NCI-H187 (cell line): ENCODE measurements around the gene KCNJ9.

Experiments
- DNase-seq, 2 experiments: peaks; one replicate each; lab custom pipeline; 2025; lab: John Stamatoyannopoulos, UW

KCNJ9 gene

DNA sequence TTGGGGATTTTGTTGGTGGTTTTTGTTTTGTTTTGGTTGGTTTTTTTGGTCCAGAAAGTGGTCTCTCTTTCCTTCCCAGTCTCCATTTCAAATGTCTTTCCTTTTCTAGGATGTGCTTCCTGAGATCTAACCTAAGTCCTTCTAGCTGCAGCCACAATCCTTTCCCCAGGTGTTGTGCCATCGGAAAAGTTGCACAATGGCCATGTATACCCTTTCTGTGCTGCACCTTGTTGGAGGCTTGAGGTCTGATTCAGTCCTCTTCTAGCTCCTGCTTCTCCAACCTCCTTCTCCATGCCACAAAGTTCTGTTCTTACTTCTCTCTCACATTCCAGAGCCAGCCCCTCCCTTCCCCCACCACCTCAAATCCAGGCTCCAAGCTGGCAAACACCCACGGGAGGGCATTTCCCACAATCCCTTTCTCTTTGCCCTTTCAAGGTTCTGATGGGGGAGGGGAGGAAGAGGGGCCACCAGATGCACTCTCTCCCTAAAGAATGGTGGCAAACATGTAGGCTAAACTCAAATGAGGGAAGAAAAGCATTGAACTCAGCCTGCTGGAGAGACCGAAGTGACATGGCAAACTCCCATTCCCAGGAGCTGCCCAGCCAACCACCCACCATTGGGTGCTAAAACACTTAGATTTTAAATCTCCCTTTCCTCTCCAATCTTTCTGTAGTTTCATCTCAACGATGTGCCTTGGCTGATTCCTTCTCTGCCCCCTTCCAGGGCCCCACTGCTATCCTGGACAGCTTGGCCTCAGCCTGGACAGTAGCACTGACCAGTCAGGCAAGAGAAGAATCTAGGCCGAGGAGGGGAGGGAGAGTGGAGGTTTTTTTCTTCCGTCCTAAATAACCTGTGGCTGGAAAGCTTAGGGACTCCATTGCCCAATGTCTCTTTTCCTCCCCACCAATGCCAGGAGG is 14.3 kb upstream of the KCNJ9 start:
- DNase-seq, result no peak

DNA sequence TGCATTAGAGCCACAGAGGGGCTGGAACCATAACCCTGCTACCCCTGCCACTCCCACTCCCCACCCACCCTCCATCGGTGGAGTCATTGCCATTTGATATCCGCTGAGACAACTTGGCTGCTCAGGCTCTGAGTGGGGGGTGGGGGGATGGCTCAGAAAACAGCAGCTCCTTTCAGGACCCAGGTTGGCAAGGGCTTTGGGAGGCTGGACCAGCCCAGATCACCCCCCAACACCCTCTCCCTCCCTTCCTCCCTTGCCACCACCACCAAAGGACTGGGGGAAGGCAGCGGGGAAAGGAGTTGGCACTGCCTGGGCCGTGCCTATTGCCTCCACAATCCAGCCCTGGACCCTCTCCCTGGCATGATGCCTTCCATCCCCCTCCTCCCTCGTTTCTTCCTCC is 13.1 kb upstream of the KCNJ9 start:
- DNase-seq, result no peak

- DNase-seq, result no peak
Observed at GRCh38 chr1:160069460-160070231, 11.7 kb upstream of the KCNJ9 start, which contains the start of gene KCNJ10. Gene KCNJ10 (minus strand): TSS chr1:160070160. CDS start chr1:160042532, 27,628 bp downstream.

GRCh38 chr1:160070243-160071163 is 10.8 kb upstream of the KCNJ9 start:
- DNase-seq, result peak in 1 of 2 experiments; percentile 59

GRCh38 chr1:160071289-160071688 is 10.0 kb upstream of the KCNJ9 start:
- DNase-seq, result no peak

DNA sequence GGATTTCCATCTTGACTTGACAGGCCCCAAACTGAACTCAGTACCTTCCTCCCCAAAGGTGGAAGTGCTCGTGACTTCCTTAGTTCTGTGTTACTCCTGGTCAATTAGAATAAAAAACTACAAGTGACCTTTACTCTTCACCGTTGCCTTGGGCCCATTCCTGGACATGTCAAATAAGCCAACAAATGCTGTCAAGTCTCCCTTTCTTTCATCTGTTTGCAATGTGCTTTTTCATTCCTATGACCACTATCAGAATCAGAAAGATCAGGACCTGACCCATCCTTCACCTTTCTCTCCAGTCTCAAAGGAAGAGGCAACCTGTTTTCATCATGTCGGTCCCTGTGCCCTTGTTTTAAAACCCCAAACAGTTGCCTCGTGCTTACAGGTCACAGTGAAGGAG is 6.5 kb upstream of the KCNJ9 start:
- DNase-seq, result no peak

- no peak for DNase-seq
Observed at GRCh38 chr1:160075836-160076235, 5.5 kb upstream of the KCNJ9 start.

DNA sequence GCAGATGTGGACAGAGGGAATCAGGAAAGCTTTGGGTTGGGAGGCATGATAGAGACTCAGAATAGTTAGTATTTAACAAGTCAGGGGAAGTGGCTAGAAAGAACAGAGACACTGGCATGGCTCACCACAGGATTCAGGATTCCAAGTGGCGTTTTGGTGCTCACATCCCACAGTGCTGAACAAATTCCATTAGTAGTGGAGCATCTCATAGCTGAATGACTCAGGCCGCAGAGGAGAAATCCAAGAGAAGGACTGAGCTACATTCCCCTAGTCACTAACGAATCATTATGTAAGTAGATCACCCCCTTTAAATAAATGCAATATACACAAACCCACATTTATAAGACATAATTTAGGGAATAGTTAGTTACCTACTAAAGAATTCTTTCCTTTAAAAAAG is 5.0 kb upstream of the KCNJ9 start:
- no peak for DNase-seq

DNA sequence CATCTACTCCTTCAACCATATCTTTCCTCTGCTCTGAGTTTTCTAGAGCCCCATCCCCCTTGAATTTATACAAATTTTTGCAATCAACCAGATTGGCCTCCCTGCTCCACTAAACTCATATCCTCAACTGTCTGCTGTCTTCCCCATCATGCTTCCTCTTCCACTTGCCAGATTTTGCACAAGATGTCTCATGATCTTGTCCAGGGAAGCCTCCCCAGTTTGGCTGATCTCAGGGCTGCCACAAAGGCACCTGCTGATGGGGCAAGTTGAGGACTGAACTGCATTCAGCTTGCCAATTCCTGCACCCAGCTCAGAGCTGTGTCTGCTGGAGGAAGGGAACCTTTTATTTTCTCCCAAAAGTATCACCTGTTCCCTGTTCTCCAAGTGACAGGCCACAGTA is 3.9 kb upstream of the KCNJ9 start:
- DNase-seq, result no peak

DNA sequence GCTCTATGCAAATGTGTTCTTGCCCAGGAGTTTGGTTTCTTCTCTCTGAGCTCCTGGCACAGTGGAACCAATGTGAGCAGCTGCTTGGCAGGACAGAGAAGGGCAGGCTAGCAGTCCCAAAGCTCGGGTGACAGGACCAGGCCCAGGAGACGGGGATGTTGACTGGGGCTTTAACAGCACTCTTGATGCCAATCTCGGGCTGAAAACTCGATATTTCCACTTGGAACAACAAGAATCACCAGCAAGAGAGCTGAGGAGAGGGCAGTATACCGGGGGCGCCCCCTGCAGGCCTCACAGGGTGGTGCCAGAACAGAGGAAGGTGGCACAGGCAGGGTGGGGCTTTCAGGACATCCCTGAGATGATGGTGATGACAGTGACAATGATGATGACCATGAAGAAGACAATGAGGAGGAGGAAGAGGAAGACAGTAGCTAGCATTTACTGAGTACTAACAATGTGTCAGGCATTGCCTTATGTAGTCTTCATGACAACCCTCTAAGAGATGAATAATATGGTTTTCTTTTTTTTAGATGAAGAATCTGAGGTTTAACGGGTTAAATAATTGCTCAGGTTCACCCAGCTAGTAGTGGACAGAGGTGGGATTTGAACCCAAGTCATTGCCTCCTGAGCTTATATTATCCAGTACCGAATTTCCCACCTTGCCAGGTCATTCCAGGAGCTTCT is 2.7 kb upstream of the KCNJ9 start:
- peak; percentile 29 to 31 for DNase-seq

DNA sequence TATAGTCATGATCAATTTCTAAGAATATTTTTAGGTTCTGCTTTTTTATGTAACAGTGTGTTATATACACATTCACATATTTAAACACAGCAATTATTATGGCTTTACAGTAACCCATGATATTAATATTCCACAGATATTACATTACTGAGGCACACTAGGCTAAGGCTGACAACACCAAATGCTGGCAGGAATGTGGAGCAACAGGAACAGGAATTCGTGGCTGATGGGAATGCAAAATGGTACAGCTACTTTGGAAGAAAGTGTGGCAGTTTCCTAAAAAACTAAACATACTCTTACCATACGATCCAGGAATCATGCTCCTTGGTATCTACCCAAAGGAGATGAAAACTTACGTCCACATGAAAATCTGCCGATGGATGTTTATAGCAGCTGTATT is 1.9 kb upstream of the KCNJ9 start:
- DNase-seq, result no peak

- DNase-seq, result no peak
Observed at GRCh38 chr1:160080381-160081100, 797 bp upstream of the KCNJ9 start.

GRCh38 chr1:160082487-160082886 is 1.1 kb downstream of the KCNJ9 start:
- no peak for DNase-seq

- DNase-seq, result no peak
Observed at GRCh38 chr1:160082926-160083325, 1.6 kb downstream of the KCNJ9 start.

DNA sequence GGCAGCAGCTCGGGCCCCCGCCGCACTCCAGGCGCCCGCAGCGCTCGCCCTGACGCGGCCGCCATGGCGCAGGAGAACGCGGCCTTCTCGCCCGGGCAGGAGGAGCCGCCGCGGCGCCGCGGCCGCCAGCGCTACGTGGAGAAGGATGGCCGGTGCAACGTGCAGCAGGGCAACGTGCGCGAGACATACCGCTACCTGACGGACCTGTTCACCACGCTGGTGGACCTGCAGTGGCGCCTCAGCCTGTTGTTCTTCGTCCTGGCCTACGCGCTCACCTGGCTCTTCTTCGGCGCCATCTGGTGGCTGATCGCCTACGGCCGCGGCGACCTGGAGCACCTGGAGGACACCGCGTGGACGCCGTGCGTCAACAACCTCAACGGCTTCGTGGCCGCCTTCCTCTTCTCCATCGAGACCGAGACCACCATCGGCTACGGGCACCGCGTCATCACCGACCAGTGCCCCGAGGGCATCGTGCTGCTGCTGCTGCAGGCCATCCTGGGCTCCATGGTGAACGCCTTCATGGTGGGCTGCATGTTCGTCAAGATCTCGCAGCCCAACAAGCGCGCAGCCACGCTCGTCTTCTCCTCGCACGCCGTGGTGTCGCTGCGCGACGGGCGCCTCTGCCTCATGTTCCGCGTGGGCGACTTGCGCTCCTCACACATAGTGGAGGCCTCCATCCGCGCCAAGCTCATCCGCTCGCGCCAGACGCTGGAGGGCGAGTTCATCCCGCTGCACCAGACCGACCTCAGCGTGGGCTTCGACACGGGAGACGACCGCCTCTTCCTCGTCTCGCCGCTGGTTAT is 2.8 kb downstream of the KCNJ9 start:
- DNase-seq, result peak; percentile 69 to 88

DNA sequence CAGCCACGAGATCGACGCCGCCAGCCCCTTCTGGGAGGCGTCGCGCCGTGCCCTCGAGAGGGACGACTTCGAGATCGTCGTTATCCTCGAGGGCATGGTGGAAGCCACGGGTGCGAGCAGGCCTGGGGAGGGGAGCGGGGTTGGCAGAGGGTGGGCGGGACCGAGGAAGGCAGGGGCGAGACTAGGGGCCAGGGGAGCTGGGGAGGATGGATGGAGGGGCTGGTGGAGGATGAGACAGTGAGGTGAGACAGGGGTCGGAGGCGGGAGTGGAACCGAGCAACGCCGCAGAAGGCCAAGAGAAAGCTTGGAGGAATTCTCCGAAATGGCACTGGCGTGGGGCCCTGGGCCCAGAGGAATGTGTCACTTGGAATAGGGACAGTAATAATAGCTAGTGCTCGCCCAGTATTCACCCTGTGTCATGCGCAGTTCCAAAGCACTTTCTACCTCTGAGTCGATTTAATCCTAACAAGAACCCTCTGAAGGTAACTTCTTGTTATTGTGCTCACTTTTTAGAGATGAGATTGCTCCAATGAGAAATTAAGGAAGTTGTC is 3.5 kb downstream of the KCNJ9 start:
- DNase-seq, result no peak

DNA sequence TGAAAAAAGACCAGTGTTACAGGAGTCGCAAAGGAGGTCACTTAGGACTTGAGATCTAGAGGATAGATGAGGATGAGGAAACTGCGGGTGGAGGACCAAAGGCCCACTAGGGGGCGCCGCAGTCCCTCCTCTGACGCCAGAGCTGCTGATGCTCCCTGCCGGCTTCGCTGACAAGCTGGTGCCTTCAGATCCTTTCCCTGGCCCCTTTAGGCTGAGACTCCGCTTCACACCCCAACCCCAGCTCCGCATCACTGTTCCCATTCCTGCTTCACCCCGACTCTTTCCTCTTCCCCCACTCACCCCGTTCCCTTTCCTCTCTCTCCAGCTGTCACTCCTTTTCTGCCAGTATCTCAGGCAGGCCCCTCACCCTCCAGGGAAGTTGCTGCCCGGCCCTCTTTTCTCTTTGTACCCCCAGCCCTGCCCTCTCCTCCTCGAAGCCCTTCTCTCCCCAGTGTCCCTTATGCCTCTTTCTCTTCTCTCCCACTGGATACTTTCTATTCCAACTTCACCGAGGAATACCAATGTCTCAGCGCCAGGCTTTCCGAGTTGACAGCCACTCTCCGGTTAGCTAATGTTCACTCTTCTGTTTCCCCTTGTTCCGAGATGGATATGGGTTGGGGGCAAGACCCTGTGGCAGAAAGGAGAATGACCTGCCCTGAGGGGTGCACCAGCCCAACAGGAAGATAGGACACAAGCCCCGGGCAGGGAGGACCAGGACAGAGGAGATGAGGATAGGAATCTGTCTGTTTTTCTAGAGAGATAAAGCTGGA is 4.5 kb downstream of the KCNJ9 start:
- peak; percentile 50 to 69 for DNase-seq

DNA sequence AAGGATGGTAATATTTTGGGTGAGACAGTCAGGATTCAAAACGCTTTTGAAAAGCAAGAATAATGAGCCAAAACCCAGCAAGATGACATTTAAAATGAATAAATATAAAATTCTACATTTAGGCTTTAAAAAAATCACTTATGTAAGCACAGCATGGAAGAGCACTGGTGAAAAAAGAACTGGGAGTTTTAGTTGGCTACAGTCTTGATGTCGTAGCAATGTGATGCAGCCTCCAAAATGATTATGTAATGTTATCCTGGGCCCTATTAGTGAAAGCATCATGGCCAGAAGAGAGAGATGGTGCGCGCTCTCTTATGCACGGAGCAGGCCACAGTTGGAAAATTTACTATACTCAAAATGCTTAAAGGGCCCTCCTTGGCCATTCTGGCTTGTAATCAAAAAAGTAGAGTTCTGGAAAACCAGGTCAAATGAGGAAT is 5.1 kb downstream of the KCNJ9 start:
- no peak for DNase-seq
